ENCODE results near the gene FAM3C. TPM values are rescaled to one million over a fixed set of nuclear protein-coding genes. Genes with fewer than 3 reads are reported as not detected.

The FAM3C gene
- total and polyA plus RNA-seq, 2 donors (not counting 1 experiment from before 2014, with no cell fraction given), result 26.3 to 60.8 TPM

DNA sequence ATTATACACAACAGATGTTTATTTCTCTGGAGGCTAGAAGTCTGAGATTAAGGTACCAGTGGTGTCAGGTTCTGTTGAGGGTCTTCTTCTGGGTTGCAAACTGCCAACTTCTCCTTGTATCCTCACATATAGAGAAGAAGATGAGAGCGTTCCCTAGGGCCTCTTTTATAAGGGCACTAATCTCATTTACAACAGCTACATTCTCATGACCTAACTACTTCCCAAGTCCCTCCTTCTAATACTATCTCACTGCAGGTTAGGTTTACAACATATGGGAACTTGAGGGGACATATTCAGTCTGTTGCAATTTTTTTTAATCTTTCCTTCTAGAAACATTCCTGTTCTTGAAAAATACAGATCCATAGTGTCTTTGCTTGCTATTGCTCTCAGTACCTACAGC lies 18.3 kb upstream of the FAM3C start:
- no peaks in the 10 kb centered on the region for H3K27me3 ChIP-seq (ENCODE audit: control insufficient read depth, insufficient read depth, low read length)
- H3K4me2 ChIP-seq (ENCODE audit: extremely low read depth, insufficient read depth, low read length), result no peak overlapping the region
- DNase-seq (ENCODE audit: low read depth in 2 of 2), result no peak
- H3K4me1 ChIP-seq (ENCODE audit: control insufficient read depth, extremely low read depth, insufficient read depth, low read length), result no peaks in the 10 kb centered on the region
- no peak overlapping the region for H3K4me3 ChIP-seq (replicated peaks in 1 of 4; ENCODE audit: control extremely low read depth in 1 of 4, insufficient read depth in 1 of 4, low read depth in 3 of 4, low read length in 4 of 4)
- H4K20me1 ChIP-seq (ENCODE audit: control insufficient read depth, extremely low read depth, insufficient read depth, low read length), result no peaks in the 10 kb centered on the region
- no peaks in the 10 kb centered on the region for H3K36me3 ChIP-seq (ENCODE audit: control insufficient read depth, insufficient read depth, low read length)
- no peak overlapping the region for H3K27ac ChIP-seq (ENCODE audit: insufficient read depth, low read length)
- no peak for TF ChIP-seq EZH2 (IDR thresholded peaks at IDR 0.05; ENCODE audit: low read length, missing control alignments)
- TF ChIP-seq, protein P1, sequence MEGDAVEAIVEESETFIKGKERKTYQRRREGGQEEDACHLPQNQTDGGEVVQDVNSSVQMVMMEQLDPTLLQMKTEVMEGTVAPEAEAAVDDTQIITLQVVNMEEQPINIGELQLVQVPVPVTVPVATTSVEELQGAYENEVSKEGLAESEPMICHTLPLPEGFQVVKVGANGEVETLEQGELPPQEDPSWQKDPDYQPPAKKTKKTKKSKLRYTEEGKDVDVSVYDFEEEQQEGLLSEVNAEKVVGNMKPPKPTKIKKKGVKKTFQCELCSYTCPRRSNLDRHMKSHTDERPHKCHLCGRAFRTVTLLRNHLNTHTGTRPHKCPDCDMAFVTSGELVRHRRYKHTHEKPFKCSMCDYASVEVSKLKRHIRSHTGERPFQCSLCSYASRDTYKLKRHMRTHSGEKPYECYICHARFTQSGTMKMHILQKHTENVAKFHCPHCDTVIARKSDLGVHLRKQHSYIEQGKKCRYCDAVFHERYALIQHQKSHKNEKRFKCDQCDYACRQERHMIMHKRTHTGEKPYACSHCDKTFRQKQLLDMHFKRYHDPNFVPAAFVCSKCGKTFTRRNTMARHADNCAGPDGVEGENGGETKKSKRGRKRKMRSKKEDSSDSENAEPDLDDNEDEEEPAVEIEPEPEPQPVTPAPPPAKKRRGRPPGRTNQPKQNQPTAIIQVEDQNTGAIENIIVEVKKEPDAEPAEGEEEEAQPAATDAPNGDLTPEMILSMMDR (conservative IDR thresholded peaks at IDR 0.05 in 1 of 2, IDR thresholded peaks at IDR 0.05 in 1 of 2; ENCODE audit: low read depth in 1 of 2, low read length in 2 of 2), result no peak
- H3K9ac ChIP-seq (ENCODE audit: insufficient read depth, low read length), result no peak overlapping the region
- H3K9me3 ChIP-seq (ENCODE audit: control insufficient read depth, insufficient read depth, low read depth, low read length), result no peaks in the 10 kb centered on the region
- no peaks in the 10 kb centered on the region for H3K79me2 ChIP-seq (ENCODE audit: control insufficient read depth, insufficient read depth, low read length)
- H2AFZ ChIP-seq (ENCODE audit: low read length), result no peak overlapping the region

DNA sequence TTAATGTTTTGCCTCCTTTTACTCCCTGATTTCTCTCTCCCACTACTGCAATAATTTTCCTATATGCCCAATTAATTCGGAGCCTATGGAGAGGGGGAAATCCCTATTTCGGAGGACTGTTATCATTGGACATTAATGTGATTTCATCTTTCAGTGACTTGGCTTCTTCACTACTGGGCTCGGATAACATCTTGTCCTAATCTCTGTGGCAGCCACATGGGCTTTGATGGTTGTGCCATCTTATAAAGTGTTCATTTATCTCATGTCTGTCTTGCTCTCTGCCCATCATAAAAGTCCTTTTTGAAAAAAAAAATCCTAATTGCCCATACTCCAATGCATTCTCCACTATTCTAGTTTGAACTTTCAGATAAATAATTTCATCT lies 15.5 kb upstream of the FAM3C start:
- Histone ChIP-seq H3K36me3 (ENCODE audit: control insufficient read depth, insufficient read depth, low read length) (no peaks in the 10 kb centered on the region), H3K9me3 (ENCODE audit: control insufficient read depth, insufficient read depth, low read depth, low read length) (no peaks in the 10 kb centered on the region), H3K4me1 (ENCODE audit: control insufficient read depth, extremely low read depth, insufficient read depth, low read length) (no peaks in the 10 kb centered on the region), H3K4me3 (replicated peaks in 1 of 4; ENCODE audit: control extremely low read depth in 1 of 4, insufficient read depth in 1 of 4, low read depth in 3 of 4, low read length in 4 of 4) (no peak overlapping the region), H3K79me2 (ENCODE audit: control insufficient read depth, insufficient read depth, low read length) (no peaks in the 10 kb centered on the region), H3K27me3 (ENCODE audit: control insufficient read depth, insufficient read depth, low read length) (no peaks in the 10 kb centered on the region), H4K20me1 (ENCODE audit: control insufficient read depth, extremely low read depth, insufficient read depth, low read length) (no peaks in the 10 kb centered on the region), H3K4me2 (ENCODE audit: extremely low read depth, insufficient read depth, low read length) (no peak overlapping the region), H2AFZ (ENCODE audit: low read length) (no peak overlapping the region), H3K27ac (ENCODE audit: insufficient read depth, low read length) (no peak overlapping the region), H3K9ac (ENCODE audit: insufficient read depth, low read length) (no peak overlapping the region)
- DNase-seq (ENCODE audit: low read depth in 2 of 2), result no peak
- TF ChIP-seq, protein P1 (conservative IDR thresholded peaks at IDR 0.05 in 1 of 2, IDR thresholded peaks at IDR 0.05 in 1 of 2; ENCODE audit: low read depth in 1 of 2, low read length in 2 of 2), result no peak
- no peak for TF ChIP-seq EZH2 (IDR thresholded peaks at IDR 0.05; ENCODE audit: low read length, missing control alignments)

DNA sequence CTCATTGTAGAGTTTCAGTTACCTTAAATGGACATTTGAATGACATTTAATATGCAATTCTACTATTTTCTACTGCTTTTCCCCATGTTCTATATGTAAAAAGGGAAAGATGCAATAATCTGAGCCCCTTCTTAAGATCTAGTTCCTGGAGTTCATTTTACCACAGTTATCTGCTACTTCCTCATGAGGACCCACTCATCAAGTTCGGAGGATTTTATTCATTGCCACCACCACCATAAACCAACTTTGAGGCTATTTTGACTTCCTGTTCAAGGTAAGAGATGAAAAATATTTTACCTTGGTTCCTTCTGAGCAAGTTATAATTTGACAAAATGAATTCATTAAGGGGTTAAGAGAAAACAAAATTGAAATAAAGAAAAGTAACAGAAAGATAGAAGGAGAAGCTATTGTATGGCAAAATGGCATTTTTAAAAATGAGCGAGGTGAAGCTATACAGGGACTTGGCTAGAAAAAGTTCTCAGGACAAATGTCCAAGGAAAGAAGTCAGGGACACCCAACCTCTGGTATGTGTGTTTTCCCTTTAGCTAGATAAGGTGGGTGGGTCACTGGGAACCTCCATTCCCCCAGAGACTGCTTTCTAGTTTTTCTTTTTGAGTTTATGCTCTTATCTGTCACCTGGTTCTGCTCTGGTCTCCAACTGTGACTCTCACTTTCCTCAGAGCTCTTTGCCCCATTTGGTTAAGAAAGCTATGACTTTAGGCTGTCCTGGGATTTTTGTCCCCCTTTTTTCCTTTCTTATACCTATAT lies 14.9 kb upstream of the FAM3C start:
- no peak overlapping the region for H3K9ac ChIP-seq (ENCODE audit: insufficient read depth, low read length)
- H3K27me3 ChIP-seq (ENCODE audit: control insufficient read depth, insufficient read depth, low read length), result no peaks in the 10 kb centered on the region
- TF ChIP-seq, protein P1 (conservative IDR thresholded peaks at IDR 0.05 in 1 of 2, IDR thresholded peaks at IDR 0.05 in 1 of 2; ENCODE audit: low read depth in 1 of 2, low read length in 2 of 2), result no peak
- no peak for TF ChIP-seq EZH2 (IDR thresholded peaks at IDR 0.05; ENCODE audit: low read length, missing control alignments)
- H3K4me2 ChIP-seq (ENCODE audit: extremely low read depth, insufficient read depth, low read length), result no peak overlapping the region
- no peaks in the 10 kb centered on the region for H3K4me1 ChIP-seq (ENCODE audit: control insufficient read depth, extremely low read depth, insufficient read depth, low read length)
- no peaks in the 10 kb centered on the region for H3K9me3 ChIP-seq (ENCODE audit: control insufficient read depth, insufficient read depth, low read depth, low read length)
- H2AFZ ChIP-seq (ENCODE audit: low read length), result no peak overlapping the region
- H4K20me1 ChIP-seq (ENCODE audit: control insufficient read depth, extremely low read depth, insufficient read depth, low read length), result no peaks in the 10 kb centered on the region
- DNase-seq (ENCODE audit: low read depth in 2 of 2), result no peak
- no peak overlapping the region for H3K4me3 ChIP-seq (replicated peaks in 1 of 4; ENCODE audit: control extremely low read depth in 1 of 4, insufficient read depth in 1 of 4, low read depth in 3 of 4, low read length in 4 of 4)
- no peaks in the 10 kb centered on the region for H3K79me2 ChIP-seq (ENCODE audit: control insufficient read depth, insufficient read depth, low read length)
- no peak overlapping the region for H3K27ac ChIP-seq (ENCODE audit: insufficient read depth, low read length)
- no peaks in the 10 kb centered on the region for H3K36me3 ChIP-seq (ENCODE audit: control insufficient read depth, insufficient read depth, low read length)
